Endothelial cell of umbilical vein (primary cell): ENCODE measurements around the gene SDSL. TPM values are rescaled to one million over a fixed set of nuclear protein-coding genes. Genes with fewer than 3 reads are reported as not detected.

Source experiments
- BruUV-seq: library from RNA; stranded (reverse); fragments of 400-500 nt; replicated peaks from 2 replicates; lab custom pipeline; 2021; lab: Mats Ljungman, UMichigan
- CTCF ChIA-PET: fragments of 300-600, 350-600 bp; sonication (Branson Sonifier 250); formaldehyde crosslinking; loops from one replicate; lab custom pipeline; 2021; ENCODE audit warnings: antibody characterized with exemption, inconsistent platforms; lab: Charles Lee
- POLR2A ChIA-PET: fragments of 300-600, 350-600 bp; sonication (Branson Sonifier 250); formaldehyde crosslinking; loops from one replicate; lab custom pipeline; 2021; ENCODE audit warnings: antibody characterized with exemption, inconsistent platforms; lab: Charles Lee
- DNase-seq: peaks from one replicate; pipeline ENCODE4 v3.0.0-alpha.2; 2011; ENCODE audit warnings: low read depth, low spot score
- FAIRE-seq: peaks from 2 replicates; lab custom pipeline; 2011; peaks lifted over from hg19 to GRCh38; lab: Jason Lieb, UNC
- H2AFZ ChIP-seq: 2 replicates; pipeline ENCODE4 v1.6.0; 2012; ENCODE audit warnings: low read depth, low read length, control low read depth, inconsistent platforms
- H3K27ac ChIP-seq: 2 replicates; pipeline ENCODE4 v1.5.1; 2011; ENCODE audit warnings: low read depth, mild to moderate bottlenecking, control low read depth, low read length, moderate library complexity; ENCODE audit not compliant: insufficient read depth
- H3K27me3 ChIP-seq, 2 experiments: 2 replicates each; pipeline versions ENCODE4 v1.6.0 to v1.6.1; 2011; ENCODE audit warnings: low read length in 2 of 2, mixed read lengths in 1 of 2; ENCODE audit not compliant: control insufficient read depth in 2 of 2, insufficient read depth in 2 of 2
- H3K36me3 ChIP-seq, 2 experiments: 2 replicates in 1 of 2; 3 replicates in 1 of 2; pipeline ENCODE4 v1.5.1; 2011; ENCODE audit warnings: low read length in 2 of 2, mild to moderate bottlenecking in 1 of 2, moderate library complexity in 1 of 2; ENCODE audit not compliant: control insufficient read depth in 2 of 2, insufficient read depth in 2 of 2; ENCODE audit errors: extremely low read depth in 1 of 2
- H3K4me1 ChIP-seq: 3 replicates; pipeline ENCODE4 v1.5.1; 2011; ENCODE audit warnings: mild to moderate bottlenecking, low read length; ENCODE audit not compliant: control insufficient read depth, insufficient read depth; ENCODE audit errors: extremely low read depth
- H3K4me2 ChIP-seq: 2 replicates; pipeline ENCODE4 v1.6.1; 2011; ENCODE audit warnings: low read length, control low read depth, mixed read lengths; ENCODE audit not compliant: insufficient read depth
- H3K4me3 ChIP-seq, 3 experiments: fragments of 200-600 bp in 1 of 3; sonication (generic), shearing (Covaris generic) in 1 of 3; replicated peaks in 1 of 3; 2 replicates each; pipeline ENCODE4 v1.5.1; 2011 to 2016; ENCODE audit warnings: control low read depth in 3 of 3, low read length in 3 of 3, mild to moderate bottlenecking in 2 of 3, inconsistent platforms in 1 of 3, low read depth in 1 of 3, moderate library complexity in 1 of 3; ENCODE audit not compliant: insufficient read depth in 1 of 3
- H3K79me2 ChIP-seq: 2 replicates; pipeline ENCODE4 v1.6.0; 2012; ENCODE audit warnings: low read length, inconsistent platforms; ENCODE audit not compliant: control insufficient read depth, insufficient read depth
- H3K9ac ChIP-seq: replicated peaks from 2 replicates; pipeline ENCODE3; 2011; ENCODE audit warnings: low read length, control low read depth; ENCODE audit not compliant: insufficient read depth; ENCODE audit errors: extremely low read depth
- H3K9me1 ChIP-seq: replicated peaks from 3 replicates; pipeline ENCODE4 v1.6.0; 2011; ENCODE audit warnings: mild to moderate bottlenecking, low read length; ENCODE audit not compliant: control insufficient read depth, insufficient read depth; ENCODE audit errors: extremely low read depth
- H3K9me3 ChIP-seq: replicated peaks from 2 replicates; pipeline ENCODE4 v1.5.1; 2012; ENCODE audit warnings: low read length, inconsistent platforms; ENCODE audit not compliant: control insufficient read depth, insufficient read depth
- H4K20me1 ChIP-seq: replicated peaks from 2 replicates; pipeline ENCODE3; 2011; ENCODE audit warnings: mild to moderate bottlenecking, low read length; ENCODE audit not compliant: control insufficient read depth, insufficient read depth; ENCODE audit errors: extremely low read depth
- EZH2 ChIP-seq: IDR thresholded peaks from 2 replicates; pipeline ENCODE4 v1.6.1; 2012; ENCODE audit warnings: borderline replicate concordance, low read depth, mild to moderate bottlenecking, moderate library complexity, low read length, inconsistent platforms; ENCODE audit not compliant: severe bottlenecking
- FOS ChIP-seq: IDR thresholded peaks from 2 replicates; pipeline ENCODE4 v1.6.1; 2011; ENCODE audit warnings: mild to moderate bottlenecking, low read length, moderate library complexity, borderline replicate concordance; ENCODE audit not compliant: insufficient read depth
- GATA2 ChIP-seq: IDR thresholded peaks from 2 replicates; pipeline ENCODE4 v1.7.0; 2011; ENCODE audit warnings: low read depth, mild to moderate bottlenecking, moderate library complexity, mixed read lengths, low read length; ENCODE audit not compliant: insufficient read length, insufficient read depth
- JUN ChIP-seq: IDR thresholded peaks from 2 replicates; pipeline ENCODE4 v1.6.1; 2011; ENCODE audit warnings: borderline replicate concordance, low read depth; ENCODE audit not compliant: insufficient read length, insufficient read depth
- MYC ChIP-seq: IDR thresholded peaks from one replicate; pipeline ENCODE4 v1.6.1; 2011; ENCODE audit warnings: mild to moderate bottlenecking, low read depth, low read length
- POLR2A ChIP-seq: IDR thresholded peaks from 2 replicates; pipeline ENCODE4 v1.6.1; 2012; ENCODE audit warnings: low read depth, mild to moderate bottlenecking, control low read depth, low read length
- POLR2AphosphoS5 ChIP-seq: IDR thresholded peaks from 2 replicates; pipeline ENCODE4 v1.6.1; 2012; ENCODE audit warnings: low read depth, mild to moderate bottlenecking, control low read depth, low read length, moderate library complexity; ENCODE audit not compliant: insufficient read depth
- dilution Hi-C: fragments of 300-500 bp; cut with MboI; formaldehyde crosslinking; loops from one replicate; pipeline ENCODE4 v1.15.0; 2019; ENCODE audit warnings: low sequenced_read_pairs; ENCODE audit not compliant: extremely low pct_ligation_motif_present
- intact Hi-C: fragments of 100-400 bp; cut with micrococcal nuclease; formaldehyde crosslinking; loops from one replicate; pipeline ENCODE4 v1.10.0; 2022
- polyA plus RNA-seq, 4 experiments: library from polyadenylated mRNA; depleted of rRNA in 3 of 4; stranded (reverse) in 3 of 4; unstranded in 1 of 4; fragments of >200 nt; gene quantifications; 2 replicates each; pipeline versions ENCODE4 v1.2.1 to v1.2.3, GENCODE V29; 2011 to 2012; ENCODE audit warnings: missing spikeins in 1 of 4
- total RNA-seq: library from RNA; stranded (reverse); gene quantifications from 2 replicates; pipeline ENCODE4 v1.2.3, GENCODE V29; 2021
- TF ChIP-seq, protein P1 (sequence below): IDR thresholded peaks from 2 replicates; pipeline ENCODE4 v1.6.1; 2011; ENCODE audit not compliant: insufficient read depth, insufficient read length
- TF ChIP-seq, protein P2 (sequence below), 2 donors: IDR thresholded peaks; 1 replicate in 1 of 2; 2 replicates in 1 of 2; pipeline ENCODE4 v1.5.1; 2011; ENCODE audit warnings: low read length in 2 of 2, mild to moderate bottlenecking in 2 of 2, moderate library complexity in 2 of 2, control low read depth in 1 of 2, inconsistent platforms in 1 of 2, low read depth in 1 of 2; ENCODE audit not compliant: insufficient read depth in 1 of 2; ENCODE audit errors: extremely low read depth in 1 of 2

SDSL gene
- total and polyA plus RNA-seq, 2 donors (not counting 3 experiments of a cell fraction or from before 2014, with no cell fraction given) = 5.7 to 16.9 TPM

DNA sequence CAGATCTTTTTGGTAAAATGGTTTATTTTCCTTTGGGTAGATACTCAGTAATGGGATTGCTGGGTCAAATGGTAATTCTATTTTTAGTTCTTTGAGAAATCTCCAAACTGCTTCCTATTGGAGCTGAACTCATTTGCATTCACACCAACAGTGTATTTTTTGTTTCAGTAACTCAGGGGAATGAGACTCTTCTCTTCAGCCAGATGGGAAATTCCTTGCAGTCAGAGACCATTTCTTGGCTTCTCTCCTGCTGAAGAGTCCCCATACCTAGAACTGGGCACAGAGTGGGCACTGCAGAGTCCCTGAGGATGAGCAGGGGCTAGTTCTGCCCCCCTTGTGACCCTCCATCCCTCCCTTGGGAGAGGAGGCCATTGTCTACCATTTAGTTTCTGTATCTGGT, 10.8 kb downstream of the SDSL start:
- Histone ChIP-seq H3K4me2 (no peak overlapping the region), H3K4me3 (no peak overlapping the region), H3K27ac (no peak overlapping the region), H3K9ac (no peak overlapping the region), H3K36me3 (no peaks in the 10 kb centered on the region), H3K9me1 (no peaks in the 10 kb centered on the region), H3K9me3 (no peaks in the 10 kb centered on the region), H3K79me2 (no peaks in the 10 kb centered on the region), H2AFZ (no peak overlapping the region), H3K27me3 (no peaks in the 10 kb centered on the region), H4K20me1 (no peaks in the 10 kb centered on the region), H3K4me1 (no peaks in the 10 kb centered on the region)
- TF ChIP-seq GATA2 = no peak
- no peak for TF ChIP-seq JUN
- no peak for FAIRE-seq
- intact Hi-C loops = no loop called here
- no peak for DNase-seq
- CTCF ChIA-PET = interaction anchor here (4.4 kb wide), 1 partner anchor 8 kb away, joined by 31 read pairs; no protein-coding TSS in a partner anchor
- dilution Hi-C loops = no loop called here
- BruUV-seq = no TSS peak
- POLR2A ChIA-PET = interaction anchor here (0.6 kb wide), 1 partner anchor 132 kb away, joined by 6 read pairs; no protein-coding TSS in a partner anchor

DNA sequence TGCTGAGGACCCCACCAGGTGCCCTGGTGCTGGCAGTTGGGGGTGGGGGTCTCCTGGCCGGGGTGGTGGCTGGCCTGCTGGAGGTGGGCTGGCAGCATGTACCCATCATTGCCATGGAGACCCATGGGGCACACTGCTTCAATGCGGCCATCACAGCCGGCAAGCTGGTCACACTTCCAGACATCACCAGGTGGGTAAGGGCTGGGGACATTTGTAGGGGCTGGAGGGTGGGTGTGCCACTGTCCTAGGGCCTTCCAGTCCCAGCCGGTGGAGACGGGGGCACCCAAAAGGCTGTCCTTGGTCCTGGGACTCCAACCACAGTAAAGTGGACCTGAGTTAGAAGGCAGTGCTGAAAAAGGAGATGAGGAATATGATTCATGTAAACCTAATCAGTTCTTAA, 13.2 kb downstream of the SDSL start:
- no peaks in the 10 kb centered on the region for H3K4me1 ChIP-seq
- H3K9me1 ChIP-seq = no peaks in the 10 kb centered on the region
- intact Hi-C loops = no loop called here
- no peaks in the 10 kb centered on the region for H3K79me2 ChIP-seq
- ChIA-PET CTCF (interaction anchor here (0.7 to 4.4 kb wide), 2 partner anchors 10 to 12 kb away, joined by 3 to 31 read pairs; no protein-coding TSS in a partner anchor), POLR2A (no interaction called here)
- H4K20me1 ChIP-seq = no peaks in the 10 kb centered on the region
- no peak overlapping the region for H3K4me2 ChIP-seq
- H3K36me3 ChIP-seq = no peaks in the 10 kb centered on the region
- dilution Hi-C loops = no loop called here
- H3K9ac ChIP-seq = no peak overlapping the region
- H2AFZ ChIP-seq = no peak overlapping the region
- TF ChIP-seq MYC (no peak), JUN (no peak), FOS (no peak), GATA2 (no peak), POLR2AphosphoS5 (no peak), POLR2A (no peak), EZH2 (no peak)
- TF ChIP-seq, protein P1, sequence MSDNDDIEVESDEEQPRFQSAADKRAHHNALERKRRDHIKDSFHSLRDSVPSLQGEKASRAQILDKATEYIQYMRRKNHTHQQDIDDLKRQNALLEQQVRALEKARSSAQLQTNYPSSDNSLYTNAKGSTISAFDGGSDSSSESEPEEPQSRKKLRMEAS = no peak
- TF ChIP-seq, protein P2, sequence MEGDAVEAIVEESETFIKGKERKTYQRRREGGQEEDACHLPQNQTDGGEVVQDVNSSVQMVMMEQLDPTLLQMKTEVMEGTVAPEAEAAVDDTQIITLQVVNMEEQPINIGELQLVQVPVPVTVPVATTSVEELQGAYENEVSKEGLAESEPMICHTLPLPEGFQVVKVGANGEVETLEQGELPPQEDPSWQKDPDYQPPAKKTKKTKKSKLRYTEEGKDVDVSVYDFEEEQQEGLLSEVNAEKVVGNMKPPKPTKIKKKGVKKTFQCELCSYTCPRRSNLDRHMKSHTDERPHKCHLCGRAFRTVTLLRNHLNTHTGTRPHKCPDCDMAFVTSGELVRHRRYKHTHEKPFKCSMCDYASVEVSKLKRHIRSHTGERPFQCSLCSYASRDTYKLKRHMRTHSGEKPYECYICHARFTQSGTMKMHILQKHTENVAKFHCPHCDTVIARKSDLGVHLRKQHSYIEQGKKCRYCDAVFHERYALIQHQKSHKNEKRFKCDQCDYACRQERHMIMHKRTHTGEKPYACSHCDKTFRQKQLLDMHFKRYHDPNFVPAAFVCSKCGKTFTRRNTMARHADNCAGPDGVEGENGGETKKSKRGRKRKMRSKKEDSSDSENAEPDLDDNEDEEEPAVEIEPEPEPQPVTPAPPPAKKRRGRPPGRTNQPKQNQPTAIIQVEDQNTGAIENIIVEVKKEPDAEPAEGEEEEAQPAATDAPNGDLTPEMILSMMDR (IDR thresholded peaks at IDR 0.05; ENCODE audit: extremely low read depth in 1 of 2, insufficient read depth in 1 of 2, low read depth in 1 of 2, low read length in 2 of 2) = no peak
- FAIRE-seq (no peak), DNase-seq (no peak)
- H3K27ac ChIP-seq = no peak overlapping the region
- H3K27me3 ChIP-seq = no peaks in the 10 kb centered on the region
- H3K4me3 ChIP-seq = no peak overlapping the region
- BruUV-seq = no TSS peak
- no peaks in the 10 kb centered on the region for H3K9me3 ChIP-seq
